Heart left ventricle (tissue), 13 donors: Measurements from ENCODE around the gene CRIM1.

Source experiments
- POLR2A ChIP-seq, 2 donors: fragments of 450-650 bp; IDR thresholded peaks; one replicate each; pipeline ENCODE4 v1.6.1; 2017; ENCODE audit warnings: antibody characterized with exemption in 2 of 2, mild to moderate bottlenecking in 2 of 2, moderate library complexity in 2 of 2
- TF ChIP-seq, protein P1 (sequence below), 12 donors: fragments of 200-600 bp; sonication (generic) in 4 of 12; IDR thresholded peaks; one replicate each; pipeline versions ENCODE4 v1.5.0 to v1.8.0; 2018 to 2022; ENCODE audit warnings: antibody characterized with exemption in 12 of 12, mild to moderate bottlenecking in 5 of 12
- donor health status: ischemic (EF 13 %, LVEDD 7.1; RV severe dilation, severe dysfunction).
- donor health status: DM: no; HTN: yes; CAD: no.
- donor health status: DM: no; HTN: no; CAD: no.
- donor health status: ischemic (EF 25% LVEDD 6.9; RV normal size, moderate dysfunction).
- donor health status: ischemic (EF 25% LVEDD 5.7; RV mildly dilated, moderate dysfunction).
- donor health status: ischemic (EF 35%, LVEDD 5.7; RV mildly dilated, moderate dysfunction).
- donor health status: nonischemic (EF 11% LVEDD 7.7; RV severe dilation, severe dysfunction).
- donor health status: DM: yes; HTN: yes; CAD: no.
- donor health status: PGD.
- donor health status: ischemic (EF 29% LVEDD 5.4; RV normal size, mild dysfunction).
- donor health status: nonischemic (EF 23%, LVEDD 6.1; RV moderate dilation, normal function).

DNA sequence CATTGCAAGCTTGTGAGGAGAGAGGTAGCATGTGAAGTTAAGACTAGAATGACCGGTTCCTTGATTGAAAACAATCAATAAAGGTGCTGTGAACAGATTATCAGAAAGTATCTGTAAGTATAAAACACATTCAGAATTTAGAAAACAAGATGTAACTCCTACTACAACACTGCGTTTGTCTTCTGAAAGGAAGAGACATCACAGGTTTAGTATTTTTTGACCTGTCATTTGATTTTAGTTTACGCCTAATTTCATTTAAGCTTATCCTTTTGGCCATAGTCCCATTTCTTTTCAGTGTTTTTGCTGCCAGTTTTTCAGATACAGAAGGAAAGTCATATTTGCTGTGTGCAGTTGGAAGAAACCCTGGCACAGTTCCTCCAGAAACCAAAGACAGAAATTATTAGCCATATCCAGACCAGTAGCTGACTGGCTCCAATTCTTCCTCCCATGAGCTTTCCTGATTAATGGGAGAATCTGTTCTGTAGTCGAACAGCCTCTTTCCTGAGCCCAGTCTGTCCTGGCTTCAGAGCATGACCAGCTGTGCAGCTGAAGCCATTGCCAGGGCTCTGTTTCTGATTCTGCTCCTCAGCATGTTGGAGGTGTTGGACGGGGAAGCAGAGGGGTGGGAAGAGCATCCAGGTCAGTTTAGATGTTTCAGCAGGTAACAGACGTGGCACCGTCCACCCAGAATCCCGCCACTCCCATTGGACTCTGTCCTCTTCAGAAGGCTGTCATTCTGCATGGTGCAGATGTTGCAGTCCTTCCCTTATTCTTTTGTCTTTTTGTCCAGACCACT, 61.0 kb downstream of the CRIM1 start:
- TF ChIP-seq, protein P1, sequence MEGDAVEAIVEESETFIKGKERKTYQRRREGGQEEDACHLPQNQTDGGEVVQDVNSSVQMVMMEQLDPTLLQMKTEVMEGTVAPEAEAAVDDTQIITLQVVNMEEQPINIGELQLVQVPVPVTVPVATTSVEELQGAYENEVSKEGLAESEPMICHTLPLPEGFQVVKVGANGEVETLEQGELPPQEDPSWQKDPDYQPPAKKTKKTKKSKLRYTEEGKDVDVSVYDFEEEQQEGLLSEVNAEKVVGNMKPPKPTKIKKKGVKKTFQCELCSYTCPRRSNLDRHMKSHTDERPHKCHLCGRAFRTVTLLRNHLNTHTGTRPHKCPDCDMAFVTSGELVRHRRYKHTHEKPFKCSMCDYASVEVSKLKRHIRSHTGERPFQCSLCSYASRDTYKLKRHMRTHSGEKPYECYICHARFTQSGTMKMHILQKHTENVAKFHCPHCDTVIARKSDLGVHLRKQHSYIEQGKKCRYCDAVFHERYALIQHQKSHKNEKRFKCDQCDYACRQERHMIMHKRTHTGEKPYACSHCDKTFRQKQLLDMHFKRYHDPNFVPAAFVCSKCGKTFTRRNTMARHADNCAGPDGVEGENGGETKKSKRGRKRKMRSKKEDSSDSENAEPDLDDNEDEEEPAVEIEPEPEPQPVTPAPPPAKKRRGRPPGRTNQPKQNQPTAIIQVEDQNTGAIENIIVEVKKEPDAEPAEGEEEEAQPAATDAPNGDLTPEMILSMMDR (IDR thresholded peaks at IDR 0.05): no peak
- TF ChIP-seq POLR2A (IDR thresholded peaks at IDR 0.05): no peak
